MCF 10A (cell line): Measurements from ENCODE around the gene AP2S1. TPM values are rescaled to one million over a fixed set of nuclear protein-coding genes. Genes with fewer than 3 reads are reported as not detected.
"Not testable (repeated sequence)": the region's sequence is repeated elsewhere in the genome, so short reads cannot be mapped to it uniquely, and the experiment has no call there.

ENCODE experiments used
- BruUV-seq: library from RNA; stranded (reverse); fragments of 400-500 nt; replicated peaks from 2 replicates; lab custom pipeline; 2021; lab: Mats Ljungman, UMichigan
- CTCF ChIA-PET: fragments of 300-600 bp; sonication (Branson Sonifier 250); formaldehyde crosslinking; extraction: SDS; loops from one replicate; lab custom pipeline; 2021; ENCODE audit warnings: antibody characterized with exemption, inconsistent platforms; lab: Yijun Ruan, JAX
- POLR2A ChIA-PET: fragments of 300-600, 350-650 bp; sonication (Branson Sonifier 250); formaldehyde crosslinking; extraction: SDS; loops from one replicate; lab custom pipeline; 2020; ENCODE audit warnings: antibody characterized with exemption, inconsistent platforms; lab: Yijun Ruan, JAX
- DNase-seq: peaks from one replicate; pipeline ENCODE4 v3.0.0-alpha.2; 2018; ENCODE audit not compliant: unreplicated experiment
- H3K27ac Mint-ChIP-seq: one replicate; pipeline ENCODE4 v1.8.0; 2022; ENCODE audit warnings: mild to moderate bottlenecking, low read depth, mixed read lengths; ENCODE audit not compliant: unreplicated experiment
- H3K27me3 Mint-ChIP-seq: one replicate; pipeline ENCODE4 v1.8.0; 2022; ENCODE audit warnings: mixed read lengths; ENCODE audit not compliant: insufficient read depth, unreplicated experiment
- H3K36me3 Mint-ChIP-seq: one replicate; pipeline ENCODE4 v1.8.0; 2022; ENCODE audit warnings: mild to moderate bottlenecking, moderate library complexity, mixed read lengths; ENCODE audit not compliant: insufficient read depth, unreplicated experiment
- H3K4me1 Mint-ChIP-seq: one replicate; pipeline ENCODE4 v1.8.0; 2022; ENCODE audit warnings: mixed read lengths; ENCODE audit not compliant: insufficient read depth, unreplicated experiment
- H3K4me3 Mint-ChIP-seq: one replicate; pipeline ENCODE4 v1.8.0; 2022; ENCODE audit warnings: mild to moderate bottlenecking, moderate library complexity, mixed read lengths; ENCODE audit not compliant: unreplicated experiment
- H3K9me3 Mint-ChIP-seq: one replicate; pipeline ENCODE4 v1.8.0; 2022; ENCODE audit warnings: mixed read lengths; ENCODE audit not compliant: unreplicated experiment
- CTCF ChIP-seq: fragments of 200-600 bp; IDR thresholded peaks from one replicate; pipeline ENCODE4 v1.8.0; 2022; ENCODE audit warnings: antibody characterized with exemption, mild to moderate bottlenecking; ENCODE audit not compliant: unreplicated experiment
- intact Hi-C: fragments of 100-400 bp; cut with micrococcal nuclease; formaldehyde crosslinking; loops from 2 replicates; pipeline ENCODE4 v1.14.1; 2022
- total RNA-seq: library from RNA; stranded (reverse); gene quantifications from 2 replicates; pipeline ENCODE4 v1.2.3, GENCODE V29; 2022

AP2S1 gene
- total RNA-seq, 1 experiment from 2014 or later, result 252 TPM

- TF ChIP-seq CTCF, result no peak
- Mint-ChIP-seq H3K4me1 (peaks cover 10% of the 10 kb centered on the region), H3K4me3 (no peak overlapping the region), H3K36me3 (no peaks in the 10 kb centered on the region), H3K27me3 (no peaks in the 10 kb centered on the region), H3K9me3 (no peaks in the 10 kb centered on the region), H3K27ac (peak overlapping the region; percentile 71)
- TSS peak; percentile 93 for BruUV-seq
- CTCF ChIA-PET, result interaction anchor here (0.6 to 5.8 kb wide), 6 partner anchors 40 to 249 kb away, joined by 3 to 67 read pairs (median 4); no protein-coding TSS in a partner anchor
- intact Hi-C loops, result loop anchor here (1.0 to 5.0 kb wide), 3 partner anchors 65 to 273 kb away; partner anchors contain the start of gene SAE1
- DNase-seq, result peak; percentile 84
- POLR2A ChIA-PET, result interaction anchor here (0.6 to 5.9 kb wide), 17 partner anchors 9 to 254 kb away, joined by 3 to 59 read pairs (median 7); partner anchors contain the start of genes AP2S1, SLC1A5 and ZC3H4
These were observed 9.0 kb upstream of the AP2S1 start for GRCh38 chr19:46859637-46860124.

- H3K4me1 Mint-ChIP-seq, result peaks cover 10% of the 10 kb centered on the region
- H3K4me3 Mint-ChIP-seq, result peak overlapping the region; percentile 67
- no peaks in the 10 kb centered on the region for H3K36me3 Mint-ChIP-seq
- H3K27me3 Mint-ChIP-seq, result no peaks in the 10 kb centered on the region
- peak; percentile 97 for DNase-seq
- POLR2A ChIA-PET, result interaction anchor here (0.6 to 2.5 kb wide), 6 partner anchors 29 to 400 kb away, joined by 3 to 13 read pairs (median 3); partner anchors contain the start of gene CCDC9
- CTCF ChIA-PET, result interaction anchor here (0.6 to 5.8 kb wide), 16 partner anchors 29 to 544 kb away, joined by 3 to 67 read pairs (median 4); no protein-coding TSS in a partner anchor
- H3K9me3 Mint-ChIP-seq, result no peaks in the 10 kb centered on the region
- intact Hi-C loops, result loop anchor here (1.0 kb wide), 2 partner anchors 135 to 176 kb away; no protein-coding TSS in a partner anchor
- peak; percentile 74 for TF ChIP-seq CTCF
- no TSS peak for BruUV-seq
- peak overlapping the region; percentile 65 for H3K27ac Mint-ChIP-seq
These were observed 5.7 kb upstream of the AP2S1 start for GRCh38 chr19:46856062-46857022.

GRCh38 chr19:46854698-46855097 is 4.1 kb upstream of the AP2S1 start:
- POLR2A ChIA-PET, result interaction anchor here (0.7 to 1.4 kb wide), 2 partner anchors 89 to 136 kb away, joined by 3 read pairs; no protein-coding TSS in a partner anchor
- H3K4me1 Mint-ChIP-seq, result peaks cover 14% of the 10 kb centered on the region
- H3K27me3 Mint-ChIP-seq, H3K36me3 Mint-ChIP-seq, intact Hi-C loops, H3K4me3 Mint-ChIP-seq, BruUV-seq, H3K9me3 Mint-ChIP-seq, DNase-seq, H3K27ac Mint-ChIP-seq: not testable (repeated sequence)
- CTCF ChIA-PET, result interaction anchor here (0.6 to 2.1 kb wide), 3 partner anchors 96 to 137 kb away, joined by 3 to 16 read pairs (median 3); no protein-coding TSS in a partner anchor

GRCh38 chr19:46852830-46853229 is 2.2 kb upstream of the AP2S1 start:
- H3K27me3 Mint-ChIP-seq, result no peaks in the 10 kb centered on the region
- no peak for TF ChIP-seq CTCF
- intact Hi-C loops, result no loop called here
- no peaks in the 10 kb centered on the region for H3K9me3 Mint-ChIP-seq
- DNase-seq, result no peak
- no peak overlapping the region for H3K4me3 Mint-ChIP-seq
- H3K27ac Mint-ChIP-seq, result no peak overlapping the region
- POLR2A ChIA-PET, result interaction anchor here (0.8 kb wide), 1 partner anchor 143 kb away, joined by 3 read pairs; no protein-coding TSS in a partner anchor
- peaks cover 16% of the 10 kb centered on the region for H3K36me3 Mint-ChIP-seq
- H3K4me1 Mint-ChIP-seq, result peaks cover 21% of the 10 kb centered on the region
- CTCF ChIA-PET, result interaction anchor here (0.6 to 2.1 kb wide), 3 partner anchors 139 to 1955 kb away, joined by 3 to 16 read pairs (median 3); no protein-coding TSS in a partner anchor
- BruUV-seq, result no TSS peak
